A549 (cell line): ENCODE data around the gene UBE2O. TPM values are rescaled to one million over a fixed set of nuclear protein-coding genes. Genes with fewer than 3 reads are reported as not detected.
A peak's percentile ranks its signal among the peaks of the same experiment; 100 is the strongest.

Experiments
- ATAC-seq, 2 experiments: fragments of 200-7000 bp in 1 of 2; fragments of >200 bp in 1 of 2; cut with Nextera tagmentation in 1 of 2; cut with Tn5 transposase in 1 of 2; 3 replicates each; pipeline versions ENCODE4 v1.8.0 to v1.9.1; 2018 to 2020; ENCODE audit warnings: mild to moderate bottlenecking in 1 of 2, moderate library complexity in 1 of 2
- CTCF ChIA-PET: fragments of 300-600 bp; sonication (Branson Sonifier 250); formaldehyde crosslinking; extraction: SDS; loops from one replicate; lab custom pipeline; 2021; ENCODE audit warnings: antibody characterized with exemption, inconsistent platforms; lab: Yijun Ruan, JAX
- POLR2A ChIA-PET: fragments of 350-600 bp; formaldehyde crosslinking; extraction: SDS; loops from one replicate; lab custom pipeline; 2021; ENCODE audit warnings: antibody characterized with exemption, inconsistent platforms; lab: Yijun Ruan, JAX
- DNase-seq, 2 experiments: peaks; one replicate each; pipeline versions ENCODE4 v3.0.0 to v3.0.0-alpha.2; 2011 to 2016; ENCODE audit warnings: low read depth in 1 of 2, low spot score in 1 of 2
- FAIRE-seq: peaks from 2 replicates; lab custom pipeline; 2011; peaks lifted over from hg19 to GRCh38; lab: Jason Lieb, UNC
- H3K27ac ChIP-seq, 2 experiments: fragments of >200 bp; sonication (Bioruptor Twin); formaldehyde crosslinking; 3 replicates each; pipeline ENCODE4 v1.5.1; 2016 to 2017
- H3K4me1 ChIP-seq: fragments of >200 bp; sonication (Bioruptor Twin); formaldehyde crosslinking; 3 replicates; pipeline ENCODE4 v1.6.1; 2016
- H3K4me2 ChIP-seq: fragments of >200 bp; sonication (Bioruptor Twin); formaldehyde crosslinking; 3 replicates; pipeline ENCODE4 v1.6.1; 2016
- H3K4me3 ChIP-seq: fragments of >200 bp; sonication (Bioruptor Twin); formaldehyde crosslinking; 3 replicates; pipeline ENCODE4 v1.5.1; 2016
- H3K9me3 ChIP-seq: fragments of >200 bp; sonication (Bioruptor Twin); formaldehyde crosslinking; 3 replicates; pipeline ENCODE4 v1.6.1; 2016
- ATOH8 ChIP-seq: fragments of 250-450 bp; sonication (Bioruptor Pico); IDR thresholded peaks from 2 replicates; pipeline ENCODE4 v1.5.0; 2020; ENCODE audit warnings: low read depth, mild to moderate bottlenecking, moderate library complexity
- CEBPB ChIP-seq, 2 experiments: fragments of >200 bp in 1 of 2; sonication (Bioruptor Twin) in 1 of 2; formaldehyde crosslinking in 1 of 2; IDR thresholded peaks; 2 replicates each; pipeline ENCODE4 v1.6.1; 2012 to 2016
- CHD2 ChIP-seq: fragments of 150-350 bp; IDR thresholded peaks from 2 replicates; pipeline ENCODE4 v1.6.1; 2014; ENCODE audit warnings: low read length; ENCODE audit not compliant: partially characterized antibody
- CHD4 ChIP-seq: fragments of 200-600 bp; sonication (generic); IDR thresholded peaks from 2 replicates; pipeline ENCODE4 v1.6.1; 2016; ENCODE audit warnings: antibody characterized with exemption, mild to moderate bottlenecking, borderline replicate concordance
- EHF ChIP-seq: fragments of 250-450 bp; sonication (Bioruptor Pico); IDR thresholded peaks from 2 replicates; pipeline ENCODE4 v1.5.0; 2020; ENCODE audit warnings: mild to moderate bottlenecking
- EHMT2 ChIP-seq: fragments of 200-600 bp; sonication (generic); IDR thresholded peaks from 2 replicates; pipeline ENCODE4 v1.6.1; 2016; ENCODE audit warnings: antibody characterized with exemption, low read depth, mild to moderate bottlenecking, moderate library complexity
- ESRRA ChIP-seq: fragments of 150-350 bp; IDR thresholded peaks from 2 replicates; pipeline ENCODE4 v1.6.1; 2014; ENCODE audit warnings: mild to moderate bottlenecking, low read length, borderline replicate concordance
- HEYL ChIP-seq: fragments of 250-450 bp; sonication (Bioruptor Pico); IDR thresholded peaks from 2 replicates; pipeline ENCODE4 v1.8.0; 2021; ENCODE audit warnings: mild to moderate bottlenecking, moderate library complexity
- HOXA7 ChIP-seq: fragments of 250-450 bp; sonication (Bioruptor Pico); IDR thresholded peaks from 2 replicates; pipeline ENCODE4 v1.5.0; 2020; ENCODE audit warnings: mild to moderate bottlenecking, moderate library complexity
- HOXB13 ChIP-seq: fragments of 250-450 bp; sonication (Bioruptor Pico); IDR thresholded peaks from 2 replicates; pipeline ENCODE4 v1.5.0; 2020; ENCODE audit warnings: low read depth, mild to moderate bottlenecking, moderate library complexity
- KDM1A ChIP-seq: fragments of 200-600 bp; sonication (generic); IDR thresholded peaks from 2 replicates; pipeline ENCODE4 v1.6.1; 2016; ENCODE audit warnings: low read depth, mild to moderate bottlenecking
- MAFK ChIP-seq: fragments of 450-650 bp; IDR thresholded peaks from 2 replicates; pipeline ENCODE4 v1.6.1; 2014; ENCODE audit not compliant: partially characterized antibody
- MAX ChIP-seq: IDR thresholded peaks from 2 replicates; pipeline ENCODE4 v1.6.1; 2012
- MYC ChIP-seq: IDR thresholded peaks from 2 replicates; pipeline ENCODE4 v1.6.1; 2012; ENCODE audit warnings: mild to moderate bottlenecking, inconsistent platforms, low read length, improper control_type of control experiment, borderline replicate concordance
- NPAS2 ChIP-seq: fragments of 250-450 bp; sonication (Bioruptor Pico); IDR thresholded peaks from 2 replicates; pipeline ENCODE4 v1.8.0; 2022; ENCODE audit warnings: mild to moderate bottlenecking, moderate library complexity, borderline replicate concordance
- POLR2A ChIP-seq: IDR thresholded peaks from 2 replicates; pipeline ENCODE4 v1.6.1; 2012; ENCODE audit warnings: mild to moderate bottlenecking, low read length
- RCOR1 ChIP-seq: fragments of 150-350 bp; IDR thresholded peaks from 2 replicates; pipeline ENCODE4 v1.6.1; 2014; ENCODE audit warnings: antibody characterized with exemption, low read length, low read depth
- SMC3 ChIP-seq: fragments of >200 bp; sonication (Bioruptor Twin); formaldehyde crosslinking; IDR thresholded peaks from 3 replicates; pipeline ENCODE4 v1.6.1; 2018; ENCODE audit warnings: inconsistent platforms
- ZC3H11A ChIP-seq: fragments of 450-650 bp; IDR thresholded peaks from 2 replicates; pipeline ENCODE4 v1.6.1; 2014; ENCODE audit warnings: antibody characterized with exemption, mild to moderate bottlenecking
- ZSCAN20 ChIP-seq: fragments of 250-450 bp; sonication (Bioruptor Pico); IDR thresholded peaks from 2 replicates; pipeline ENCODE4 v1.8.0; 2022; ENCODE audit warnings: mild to moderate bottlenecking, moderate library complexity
- WGBS: methylation state at CpG from one replicate; pipeline ENCODE4 v1.1.6; 2017; ENCODE audit errors: missing lambda C conversion rate; 5-methylcytosine and 5-hydroxymethylcytosine counted together
- polyA plus RNA-seq, 4 experiments: library from polyadenylated mRNA; depleted of rRNA in 3 of 4; stranded (reverse); fragments of >200 nt; fragmentation: RNase III in 1 of 4; extraction: RNeasy Plus Mini Kit Qiagen cat#74134 plus additional on column Dnase treatment in 1 of 4; gene quantifications; 2 replicates in 3 of 4; 3 replicates in 1 of 4; pipeline ENCODE4 v1.2.3, GENCODE V29; 2011 to 2017
- TF ChIP-seq, protein P1 (sequence below): fragments of 250-450 bp; sonication (Bioruptor Pico); IDR thresholded peaks from 2 replicates; pipeline ENCODE4 v1.5.0; 2021; ENCODE audit warnings: mild to moderate bottlenecking, moderate library complexity, borderline replicate concordance
- TF ChIP-seq, protein P2 (sequence below): fragments of 150-350 bp; IDR thresholded peaks from 2 replicates; pipeline ENCODE4 v1.6.1; 2014; ENCODE audit warnings: low read depth, mild to moderate bottlenecking, low read length
- TF ChIP-seq, protein P3 (sequence below): fragments of 200-600 bp; sonication (generic); IDR thresholded peaks from 2 replicates; pipeline ENCODE4 v1.6.1; 2016; ENCODE audit warnings: antibody characterized with exemption, mild to moderate bottlenecking, moderate library complexity
- TF ChIP-seq, protein P4 (sequence below): fragments of >200 bp; sonication (Bioruptor Twin); formaldehyde crosslinking; IDR thresholded peaks from 3 replicates; pipeline ENCODE4 v1.5.1; 2016

The UBE2O gene
- polyA plus RNA-seq, 2 of the 4 experiments (the other 2 are of a cell fraction): 22.0 to 25.7 TPM

DNA sequence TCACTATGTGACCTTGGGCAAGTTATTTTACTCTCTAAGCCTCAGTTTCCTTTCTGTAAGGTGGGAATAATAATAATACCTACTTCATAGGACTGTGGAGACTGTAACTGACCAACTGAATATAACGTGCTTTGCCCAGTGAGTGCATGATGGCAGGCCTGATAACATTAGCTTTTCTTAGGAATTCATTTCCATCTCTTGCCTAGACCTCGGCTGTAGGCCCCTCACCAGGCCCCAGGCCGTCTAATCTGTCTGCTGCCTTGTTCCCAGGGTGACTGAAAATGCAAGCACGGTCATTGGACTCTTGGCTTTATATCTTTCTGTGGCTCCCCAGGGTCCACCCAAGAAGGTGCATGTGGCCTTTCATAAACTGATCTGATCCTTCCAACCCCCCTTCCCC, 6.7 kb upstream of the UBE2O start:
- Histone ChIP-seq H3K4me3 (no peak overlapping the region), H3K9me3 (no peaks in the 10 kb centered on the region), H3K27ac (no peak overlapping the region), H3K4me1 (no peaks in the 10 kb centered on the region), H3K4me2 (no peak overlapping the region)
- DNase-seq (no peak), ATAC-seq (no peak), FAIRE-seq (no peak)
- TF ChIP-seq, protein P1, sequence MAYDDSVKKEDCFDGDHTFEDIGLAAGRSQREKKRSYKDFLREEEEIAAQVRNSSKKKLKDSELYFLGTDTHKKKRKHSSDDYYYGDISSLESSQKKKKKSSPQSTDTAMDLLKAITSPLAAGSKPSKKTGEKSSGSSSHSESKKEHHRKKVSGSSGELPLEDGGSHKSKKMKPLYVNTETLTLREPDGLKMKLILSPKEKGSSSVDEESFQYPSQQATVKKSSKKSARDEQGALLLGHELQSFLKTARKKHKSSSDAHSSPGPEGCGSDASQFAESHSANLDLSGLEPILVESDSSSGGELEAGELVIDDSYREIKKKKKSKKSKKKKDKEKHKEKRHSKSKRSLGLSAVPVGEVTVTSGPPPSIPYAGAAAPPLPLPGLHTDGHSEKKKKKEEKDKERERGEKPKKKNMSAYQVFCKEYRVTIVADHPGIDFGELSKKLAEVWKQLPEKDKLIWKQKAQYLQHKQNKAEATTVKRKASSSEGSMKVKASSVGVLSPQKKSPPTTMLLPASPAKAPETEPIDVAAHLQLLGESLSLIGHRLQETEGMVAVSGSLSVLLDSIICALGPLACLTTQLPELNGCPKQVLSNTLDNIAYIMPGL (CRISPR knock-in tag): no peak
- no peak for TF ChIP-seq HEYL (CRISPR knock-in tag)
- no peak for TF ChIP-seq CHD2
- TF ChIP-seq HOXA7 (CRISPR knock-in tag): no peak
- TF ChIP-seq POLR2A: no peak
- TF ChIP-seq, protein P2, sequence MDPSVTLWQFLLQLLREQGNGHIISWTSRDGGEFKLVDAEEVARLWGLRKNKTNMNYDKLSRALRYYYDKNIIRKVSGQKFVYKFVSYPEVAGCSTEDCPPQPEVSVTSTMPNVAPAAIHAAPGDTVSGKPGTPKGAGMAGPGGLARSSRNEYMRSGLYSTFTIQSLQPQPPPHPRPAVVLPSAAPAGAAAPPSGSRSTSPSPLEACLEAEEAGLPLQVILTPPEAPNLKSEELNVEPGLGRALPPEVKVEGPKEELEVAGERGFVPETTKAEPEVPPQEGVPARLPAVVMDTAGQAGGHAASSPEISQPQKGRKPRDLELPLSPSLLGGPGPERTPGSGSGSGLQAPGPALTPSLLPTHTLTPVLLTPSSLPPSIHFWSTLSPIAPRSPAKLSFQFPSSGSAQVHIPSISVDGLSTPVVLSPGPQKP: no peak
- no peak for TF ChIP-seq RCOR1
- TF ChIP-seq EHMT2: no peak
- no peak for TF ChIP-seq CHD4
- no peak for TF ChIP-seq MAX
- TF ChIP-seq HOXB13 (CRISPR knock-in tag): no peak
- no peak for TF ChIP-seq EHF (CRISPR knock-in tag)
- no peak for TF ChIP-seq ATOH8 (CRISPR knock-in tag)
- no peak for TF ChIP-seq MAFK
- TF ChIP-seq ESRRA: no peak
- no peak for TF ChIP-seq CEBPB (IDR thresholded peaks at IDR 0.05)
- CTCF ChIA-PET: interaction anchor here (0.7 to 41.7 kb wide), 25 partner anchors 13 to 479 kb away, joined by 3 to 1994 read pairs (median 10); partner anchors contain the start of genes AANAT, QRICH2, RHBDF2 and SPHK1
- POLR2A ChIA-PET: no interaction called here
- WGBS: 69% methylated on average over 4 of the region's 4 CpGs

- DNase-seq: peak; percentile 78 to 91
- Histone ChIP-seq H3K9me3 (no peaks in the 10 kb centered on the region), H3K27ac (no peak overlapping the region; a peak in 1 of 6 replicates), H3K4me3 (no peak overlapping the region), H3K4me2 (no peak overlapping the region), H3K4me1 (no peaks in the 10 kb centered on the region)
- 28% methylated on average over 9 of the region's 9 CpGs for WGBS
- peak; percentile 32 for FAIRE-seq
- peak; percentile 91 to 95 for ATAC-seq
- ChIA-PET CTCF (interaction anchor here (0.5 to 41.7 kb wide), 49 partner anchors 12 to 255 kb away, joined by 3 to 1994 read pairs (median 5); partner anchors contain the start of genes AANAT, PRPSAP1, QRICH2 and RHBDF2), POLR2A (interaction anchor here (0.6 to 1.4 kb wide), 3 partner anchors 14 to 556 kb away, joined by 3 to 4 read pairs (median 3); no protein-coding TSS in a partner anchor)
- TF ChIP-seq, protein P1 (CRISPR knock-in tag): no peak
- TF ChIP-seq HOXA7 (CRISPR knock-in tag) (no peak), SMC3 (peak; percentile 82), NPAS2 (no peak), ZC3H11A (no peak), KDM1A (no peak), MYC (no peak), ZSCAN20 (CRISPR knock-in tag) (no peak)
- TF ChIP-seq, protein P3, sequence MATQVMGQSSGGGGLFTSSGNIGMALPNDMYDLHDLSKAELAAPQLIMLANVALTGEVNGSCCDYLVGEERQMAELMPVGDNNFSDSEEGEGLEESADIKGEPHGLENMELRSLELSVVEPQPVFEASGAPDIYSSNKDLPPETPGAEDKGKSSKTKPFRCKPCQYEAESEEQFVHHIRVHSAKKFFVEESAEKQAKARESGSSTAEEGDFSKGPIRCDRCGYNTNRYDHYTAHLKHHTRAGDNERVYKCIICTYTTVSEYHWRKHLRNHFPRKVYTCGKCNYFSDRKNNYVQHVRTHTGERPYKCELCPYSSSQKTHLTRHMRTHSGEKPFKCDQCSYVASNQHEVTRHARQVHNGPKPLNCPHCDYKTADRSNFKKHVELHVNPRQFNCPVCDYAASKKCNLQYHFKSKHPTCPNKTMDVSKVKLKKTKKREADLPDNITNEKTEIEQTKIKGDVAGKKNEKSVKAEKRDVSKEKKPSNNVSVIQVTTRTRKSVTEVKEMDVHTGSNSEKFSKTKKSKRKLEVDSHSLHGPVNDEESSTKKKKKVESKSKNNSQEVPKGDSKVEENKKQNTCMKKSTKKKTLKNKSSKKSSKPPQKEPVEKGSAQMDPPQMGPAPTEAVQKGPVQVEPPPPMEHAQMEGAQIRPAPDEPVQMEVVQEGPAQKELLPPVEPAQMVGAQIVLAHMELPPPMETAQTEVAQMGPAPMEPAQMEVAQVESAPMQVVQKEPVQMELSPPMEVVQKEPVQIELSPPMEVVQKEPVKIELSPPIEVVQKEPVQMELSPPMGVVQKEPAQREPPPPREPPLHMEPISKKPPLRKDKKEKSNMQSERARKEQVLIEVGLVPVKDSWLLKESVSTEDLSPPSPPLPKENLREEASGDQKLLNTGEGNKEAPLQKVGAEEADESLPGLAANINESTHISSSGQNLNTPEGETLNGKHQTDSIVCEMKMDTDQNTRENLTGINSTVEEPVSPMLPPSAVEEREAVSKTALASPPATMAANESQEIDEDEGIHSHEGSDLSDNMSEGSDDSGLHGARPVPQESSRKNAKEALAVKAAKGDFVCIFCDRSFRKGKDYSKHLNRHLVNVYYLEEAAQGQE: no peak
- TF ChIP-seq, protein P4, sequence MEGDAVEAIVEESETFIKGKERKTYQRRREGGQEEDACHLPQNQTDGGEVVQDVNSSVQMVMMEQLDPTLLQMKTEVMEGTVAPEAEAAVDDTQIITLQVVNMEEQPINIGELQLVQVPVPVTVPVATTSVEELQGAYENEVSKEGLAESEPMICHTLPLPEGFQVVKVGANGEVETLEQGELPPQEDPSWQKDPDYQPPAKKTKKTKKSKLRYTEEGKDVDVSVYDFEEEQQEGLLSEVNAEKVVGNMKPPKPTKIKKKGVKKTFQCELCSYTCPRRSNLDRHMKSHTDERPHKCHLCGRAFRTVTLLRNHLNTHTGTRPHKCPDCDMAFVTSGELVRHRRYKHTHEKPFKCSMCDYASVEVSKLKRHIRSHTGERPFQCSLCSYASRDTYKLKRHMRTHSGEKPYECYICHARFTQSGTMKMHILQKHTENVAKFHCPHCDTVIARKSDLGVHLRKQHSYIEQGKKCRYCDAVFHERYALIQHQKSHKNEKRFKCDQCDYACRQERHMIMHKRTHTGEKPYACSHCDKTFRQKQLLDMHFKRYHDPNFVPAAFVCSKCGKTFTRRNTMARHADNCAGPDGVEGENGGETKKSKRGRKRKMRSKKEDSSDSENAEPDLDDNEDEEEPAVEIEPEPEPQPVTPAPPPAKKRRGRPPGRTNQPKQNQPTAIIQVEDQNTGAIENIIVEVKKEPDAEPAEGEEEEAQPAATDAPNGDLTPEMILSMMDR: peak; percentile 76
Measured at GRCh38 chr17:76458580-76459490, 5.9 kb upstream of the UBE2O start.
